Astrocyte of the hippocampus (primary cell): ENCODE measurements around the gene SSBP1.
"Not testable (repeated sequence)": the region's sequence is repeated elsewhere in the genome, so short reads cannot be mapped to it uniquely, and the experiment has no call there.

Experiments used
- DNase-seq: peaks from one replicate; pipeline ENCODE4 v3.0.0; 2011; ENCODE audit warnings: low read depth, low spot score

Gene SSBP1

GRCh38 chr7:141737836-141738591, at the start of gene SSBP1:
TSS of gene SSBP1 (plus strand) at chr7:141738358. CDS start at chr7:141739167, 809 bp downstream.
- peak; percentile 98 for DNase-seq

- DNase-seq: not testable (repeated sequence)
Measured at GRCh38 chr7:141689072-141689825, 48.9 kb upstream of the SSBP1 start.

- no peak for DNase-seq
Measured at GRCh38 chr7:141691540-141691939, 46.6 kb upstream of the SSBP1 start.

- no peak for DNase-seq
Measured at GRCh38 chr7:141691961-141692360, 46.2 kb upstream of the SSBP1 start.

GRCh38 chr7:141693082-141693481, 45.1 kb upstream of the SSBP1 start:
- no peak for DNase-seq

- no peak for DNase-seq
Measured at GRCh38 chr7:141695803-141696289, 42.3 kb upstream of the SSBP1 start.

GRCh38 chr7:141696348-141696747, 41.8 kb upstream of the SSBP1 start:
- DNase-seq: no peak

- DNase-seq: peak; percentile 79
Measured at GRCh38 chr7:141697211-141697871, 40.8 kb upstream of the SSBP1 start.

GRCh38 chr7:141698247-141699015, 39.7 kb upstream of the SSBP1 start:
- DNase-seq: no peak

GRCh38 chr7:141699860-141700259, 38.3 kb upstream of the SSBP1 start:
- DNase-seq: no peak

- DNase-seq: no peak
Measured at GRCh38 chr7:141700296-141700847, 37.8 kb upstream of the SSBP1 start.

- peak; percentile 37 for DNase-seq
Measured at GRCh38 chr7:141700848-141701371, 37.2 kb upstream of the SSBP1 start.

- DNase-seq: peak; percentile 62
Measured at GRCh38 chr7:141701489-141702046, 36.6 kb upstream of the SSBP1 start.

- DNase-seq: peak; percentile 86
Measured at GRCh38 chr7:141702047-141702567, 36.1 kb upstream of the SSBP1 start, which contains the start of gene DENND11. TSS of gene DENND11 (minus strand) at chr7:141702166. CDS start at chr7:141702153, 13 bp downstream.

GRCh38 chr7:141702892-141703291, 35.3 kb upstream of the SSBP1 start:
- DNase-seq: no peak

GRCh38 chr7:141704112-141704511, 34.0 kb upstream of the SSBP1 start:
- no peak for DNase-seq

GRCh38 chr7:141704741-141705140, 33.4 kb upstream of the SSBP1 start:
- DNase-seq: no peak

GRCh38 chr7:141706239-141707064, 31.7 kb upstream of the SSBP1 start:
- no peak for DNase-seq

GRCh38 chr7:141708351-141708750, 29.8 kb upstream of the SSBP1 start, which contains the start of gene WEE2:
TSS of gene WEE2 (plus strand) at chr7:141708353. CDS start at chr7:141708759, 406 bp downstream.
- no peak for DNase-seq
